Measurements from ENCODE around the gene DHRS12. TPM values are rescaled to one million over a fixed set of nuclear protein-coding genes. Genes with fewer than 3 reads are reported as not detected.

DHRS12 gene
- total RNA-seq, 1 experiment from 2014 or later = 10.9 TPM

- no peak for DNase-seq
- no peaks in the 10 kb centered on the region for H3K4me1 ChIP-seq (ENCODE audit: low read length)
- no peaks in the 10 kb centered on the region for H3K27me3 ChIP-seq (ENCODE audit: low read length)
- no peaks in the 10 kb centered on the region for H3K36me3 ChIP-seq (ENCODE audit: insufficient read depth, low read length)
- H3K9ac ChIP-seq (ENCODE audit: low read length) = no peak overlapping the region
- H2AFZ ChIP-seq (ENCODE audit: low read length) = no peak overlapping the region
- H3K4me2 ChIP-seq (ENCODE audit: low read depth, low read length, poor library complexity, severe bottlenecking) = no peak overlapping the region
- H4K20me1 ChIP-seq (ENCODE audit: insufficient read depth, low read depth, low read length) = no peaks in the 10 kb centered on the region
- no peaks in the 10 kb centered on the region for H3K79me2 ChIP-seq (ENCODE audit: low read length)
- H3K9me3 ChIP-seq (ENCODE audit: low read length) = no peaks in the 10 kb centered on the region
- no peak overlapping the region for H3K27ac ChIP-seq (ENCODE audit: low read length)
- H3K9me2 ChIP-seq (replicated peaks; ENCODE audit: insufficient read depth, low read length) = no peaks in the 10 kb centered on the region
- H3K4me3 ChIP-seq (ENCODE audit: low read length) = no peak overlapping the region
Measured at GRCh38 chr13:51742031-51742430, 61.9 kb downstream of the DHRS12 start.

GRCh38 chr13:51740698-51741097, 63.3 kb downstream of the DHRS12 start:
- no peaks in the 10 kb centered on the region for H3K27me3 ChIP-seq (ENCODE audit: low read length)
- no peaks in the 10 kb centered on the region for H3K9me3 ChIP-seq (ENCODE audit: low read length)
- no peaks in the 10 kb centered on the region for H3K36me3 ChIP-seq (ENCODE audit: insufficient read depth, low read length)
- no peaks in the 10 kb centered on the region for H3K9me2 ChIP-seq (replicated peaks; ENCODE audit: insufficient read depth, low read length)
- H3K27ac ChIP-seq (ENCODE audit: low read length) = no peak overlapping the region
- H3K9ac ChIP-seq (ENCODE audit: low read length) = no peak overlapping the region
- H4K20me1 ChIP-seq (ENCODE audit: insufficient read depth, low read depth, low read length) = no peaks in the 10 kb centered on the region
- no peak overlapping the region for H3K4me3 ChIP-seq (ENCODE audit: low read length)
- no peaks in the 10 kb centered on the region for H3K79me2 ChIP-seq (ENCODE audit: low read length)
- no peak for DNase-seq
- H2AFZ ChIP-seq (ENCODE audit: low read length) = no peak overlapping the region
- H3K4me1 ChIP-seq (ENCODE audit: low read length) = no peaks in the 10 kb centered on the region
- no peak overlapping the region for H3K4me2 ChIP-seq (ENCODE audit: low read depth, low read length, poor library complexity, severe bottlenecking)

- Histone ChIP-seq H3K79me2 (ENCODE audit: low read length) (no peaks in the 10 kb centered on the region), H3K27ac (ENCODE audit: low read length) (no peak overlapping the region), H3K4me1 (ENCODE audit: low read length) (no peaks in the 10 kb centered on the region), H3K9me3 (ENCODE audit: low read length) (no peaks in the 10 kb centered on the region), H2AFZ (ENCODE audit: low read length) (no peak overlapping the region), H3K9ac (ENCODE audit: low read length) (no peak overlapping the region), H4K20me1 (ENCODE audit: insufficient read depth, low read depth, low read length) (no peaks in the 10 kb centered on the region), H3K36me3 (ENCODE audit: insufficient read depth, low read length) (no peaks in the 10 kb centered on the region), H3K27me3 (ENCODE audit: low read length) (no peaks in the 10 kb centered on the region), H3K4me3 (ENCODE audit: low read length) (no peak overlapping the region), H3K9me2 (replicated peaks; ENCODE audit: insufficient read depth, low read length) (no peaks in the 10 kb centered on the region), H3K4me2 (ENCODE audit: low read depth, low read length, poor library complexity, severe bottlenecking) (no peak overlapping the region)
- no peak for DNase-seq
Measured at GRCh38 chr13:51739027-51739764, 64.8 kb downstream of the DHRS12 start.

GRCh38 chr13:51738226-51738905, 65.6 kb downstream of the DHRS12 start:
- H3K4me3 ChIP-seq (ENCODE audit: low read length) = no peak overlapping the region
- DNase-seq = no peak
- H4K20me1 ChIP-seq (ENCODE audit: insufficient read depth, low read depth, low read length) = no peaks in the 10 kb centered on the region
- H3K4me2 ChIP-seq (ENCODE audit: low read depth, low read length, poor library complexity, severe bottlenecking) = no peak overlapping the region
- no peak overlapping the region for H3K27ac ChIP-seq (ENCODE audit: low read length)
- H2AFZ ChIP-seq (ENCODE audit: low read length) = no peak overlapping the region
- no peaks in the 10 kb centered on the region for H3K79me2 ChIP-seq (ENCODE audit: low read length)
- no peaks in the 10 kb centered on the region for H3K9me2 ChIP-seq (replicated peaks; ENCODE audit: insufficient read depth, low read length)
- H3K4me1 ChIP-seq (ENCODE audit: low read length) = no peaks in the 10 kb centered on the region
- H3K9me3 ChIP-seq (ENCODE audit: low read length) = no peaks in the 10 kb centered on the region
- H3K27me3 ChIP-seq (ENCODE audit: low read length) = no peaks in the 10 kb centered on the region
- no peak overlapping the region for H3K9ac ChIP-seq (ENCODE audit: low read length)
- no peaks in the 10 kb centered on the region for H3K36me3 ChIP-seq (ENCODE audit: insufficient read depth, low read length)

GRCh38 chr13:51737609-51738008, 66.4 kb downstream of the DHRS12 start:
- Histone ChIP-seq H3K9me2 (replicated peaks; ENCODE audit: insufficient read depth, low read length) (no peaks in the 10 kb centered on the region), H4K20me1 (ENCODE audit: insufficient read depth, low read depth, low read length) (no peaks in the 10 kb centered on the region), H3K27ac (ENCODE audit: low read length) (no peak overlapping the region), H3K27me3 (ENCODE audit: low read length) (no peaks in the 10 kb centered on the region), H3K9me3 (ENCODE audit: low read length) (no peaks in the 10 kb centered on the region), H2AFZ (ENCODE audit: low read length) (no peak overlapping the region), H3K4me3 (ENCODE audit: low read length) (no peak overlapping the region), H3K4me2 (ENCODE audit: low read depth, low read length, poor library complexity, severe bottlenecking) (no peak overlapping the region), H3K9ac (ENCODE audit: low read length) (no peak overlapping the region), H3K36me3 (ENCODE audit: insufficient read depth, low read length) (no peaks in the 10 kb centered on the region), H3K4me1 (ENCODE audit: low read length) (no peaks in the 10 kb centered on the region), H3K79me2 (ENCODE audit: low read length) (no peaks in the 10 kb centered on the region)
- no peak for DNase-seq

- Histone ChIP-seq H2AFZ (ENCODE audit: low read length) (no peak overlapping the region), H3K27ac (ENCODE audit: low read length) (no peak overlapping the region), H3K9me2 (replicated peaks; ENCODE audit: insufficient read depth, low read length) (no peaks in the 10 kb centered on the region), H3K4me1 (ENCODE audit: low read length) (no peaks in the 10 kb centered on the region), H3K79me2 (ENCODE audit: low read length) (no peaks in the 10 kb centered on the region), H3K27me3 (ENCODE audit: low read length) (no peaks in the 10 kb centered on the region), H3K9me3 (ENCODE audit: low read length) (no peaks in the 10 kb centered on the region), H3K4me2 (ENCODE audit: low read depth, low read length, poor library complexity, severe bottlenecking) (no peak overlapping the region), H4K20me1 (ENCODE audit: insufficient read depth, low read depth, low read length) (no peaks in the 10 kb centered on the region), H3K36me3 (ENCODE audit: insufficient read depth, low read length) (no peaks in the 10 kb centered on the region), H3K4me3 (ENCODE audit: low read length) (no peak overlapping the region), H3K9ac (ENCODE audit: low read length) (no peak overlapping the region)
- no peak for DNase-seq
Measured at GRCh38 chr13:51734786-51735185, 69.2 kb downstream of the DHRS12 start.

GRCh38 chr13:51733374-51734298, 70.3 kb downstream of the DHRS12 start:
- no peak for DNase-seq
- H3K36me3 ChIP-seq (ENCODE audit: insufficient read depth, low read length) = no peaks in the 10 kb centered on the region

GRCh38 chr13:51731759-51732158, 72.2 kb downstream of the DHRS12 start:
- H3K27me3 ChIP-seq (ENCODE audit: low read length) = no peaks in the 10 kb centered on the region
- no peaks in the 10 kb centered on the region for H3K79me2 ChIP-seq (ENCODE audit: low read length)
- peak; percentile 47 for DNase-seq
- H4K20me1 ChIP-seq (ENCODE audit: insufficient read depth, low read depth, low read length) = no peaks in the 10 kb centered on the region
- H3K9me3 ChIP-seq (ENCODE audit: low read length) = no peaks in the 10 kb centered on the region
- H2AFZ ChIP-seq (ENCODE audit: low read length) = no peak overlapping the region
- H3K36me3 ChIP-seq (ENCODE audit: insufficient read depth, low read length) = no peaks in the 10 kb centered on the region
- no peak overlapping the region for H3K27ac ChIP-seq (ENCODE audit: low read length)
- no peak overlapping the region for H3K9ac ChIP-seq (ENCODE audit: low read length)
- H3K9me2 ChIP-seq (replicated peaks; ENCODE audit: insufficient read depth, low read length) = no peaks in the 10 kb centered on the region
- H3K4me3 ChIP-seq (ENCODE audit: low read length) = no peak overlapping the region
- H3K4me1 ChIP-seq (ENCODE audit: low read length) = no peaks in the 10 kb centered on the region
- H3K4me2 ChIP-seq (ENCODE audit: low read depth, low read length, poor library complexity, severe bottlenecking) = no peak overlapping the region

More at GRCh38 chr13:51733374-51734298, 70.3 kb downstream of the DHRS12 start:
- H3K4me3 ChIP-seq (ENCODE audit: low read length) = no peak overlapping the region
- no peaks in the 10 kb centered on the region for H3K27me3 ChIP-seq (ENCODE audit: low read length)
- H3K9me2 ChIP-seq (replicated peaks; ENCODE audit: insufficient read depth, low read length) = no peaks in the 10 kb centered on the region
- H3K27ac ChIP-seq (ENCODE audit: low read length) = no peak overlapping the region
- no peaks in the 10 kb centered on the region for H4K20me1 ChIP-seq (ENCODE audit: insufficient read depth, low read depth, low read length)
- H2AFZ ChIP-seq (ENCODE audit: low read length) = no peak overlapping the region
- no peak overlapping the region for H3K4me2 ChIP-seq (ENCODE audit: low read depth, low read length, poor library complexity, severe bottlenecking)
- no peak overlapping the region for H3K9ac ChIP-seq (ENCODE audit: low read length)
- H3K79me2 ChIP-seq (ENCODE audit: low read length) = no peaks in the 10 kb centered on the region
- no peaks in the 10 kb centered on the region for H3K9me3 ChIP-seq (ENCODE audit: low read length)
- no peaks in the 10 kb centered on the region for H3K4me1 ChIP-seq (ENCODE audit: low read length)
